HG03039 (cell line): ENCODE data around the gene SLC9A9.
"Not testable (repeated sequence)": the region's sequence is repeated elsewhere in the genome, so short reads cannot be mapped to it uniquely, and the experiment has no call there.

ENCODE experiments used
- ATAC-seq: cut with Tn5 transposase; IDR thresholded peaks from one replicate; pipeline ENCODE4 v1.9.1; 2021; ENCODE audit warnings: mild to moderate bottlenecking, moderate library complexity; ENCODE audit not compliant: unreplicated experiment

Gene SLC9A9

GRCh38 chr3:143525408-143525807, 322.9 kb downstream of the SLC9A9 start:
- ATAC-seq: no peak

- ATAC-seq: no peak
Observed at GRCh38 chr3:143521803-143522202, 326.5 kb downstream of the SLC9A9 start.

- ATAC-seq: not testable (repeated sequence)
Observed at GRCh38 chr3:143517131-143517530, 331.1 kb downstream of the SLC9A9 start.

GRCh38 chr3:143514874-143515273, 333.4 kb downstream of the SLC9A9 start:
- ATAC-seq: no peak

GRCh38 chr3:143514109-143514508, 334.2 kb downstream of the SLC9A9 start:
- no peak for ATAC-seq

- no peak for ATAC-seq
Observed at GRCh38 chr3:143511174-143511879, 336.9 kb downstream of the SLC9A9 start.

GRCh38 chr3:143510601-143511000, 337.7 kb downstream of the SLC9A9 start:
- no peak for ATAC-seq

- ATAC-seq: no peak
Observed at GRCh38 chr3:143507735-143508580, 340.3 kb downstream of the SLC9A9 start.

- no peak for ATAC-seq
Observed at GRCh38 chr3:143506190-143506589, 342.1 kb downstream of the SLC9A9 start.

- ATAC-seq: no peak
Observed at GRCh38 chr3:143503325-143503885, 344.9 kb downstream of the SLC9A9 start.

GRCh38 chr3:143502081-143502480, 346.2 kb downstream of the SLC9A9 start:
- ATAC-seq: no peak

GRCh38 chr3:143497382-143497781, 350.9 kb downstream of the SLC9A9 start:
- ATAC-seq: no peak

- ATAC-seq: no peak
Observed at GRCh38 chr3:143496191-143496590, 352.1 kb downstream of the SLC9A9 start.

- no peak for ATAC-seq
Observed at GRCh38 chr3:143495527-143495926, 352.7 kb downstream of the SLC9A9 start.

GRCh38 chr3:143486611-143487010, 361.7 kb downstream of the SLC9A9 start:
- ATAC-seq: no peak

GRCh38 chr3:143484846-143485512, 363.3 kb downstream of the SLC9A9 start:
- ATAC-seq: no peak

GRCh38 chr3:143483214-143483613, 365.1 kb downstream of the SLC9A9 start:
- no peak for ATAC-seq

GRCh38 chr3:143482106-143483088, 365.9 kb downstream of the SLC9A9 start:
- ATAC-seq: no peak

GRCh38 chr3:143480344-143480743, 367.9 kb downstream of the SLC9A9 start:
- ATAC-seq: no peak

GRCh38 chr3:143479727-143480126, 368.5 kb downstream of the SLC9A9 start:
- ATAC-seq: no peak
